GM20431 (cell line): Measurements from ENCODE around the gene CEP85.
"Not testable (repeated sequence)": the region's sequence is repeated elsewhere in the genome, so short reads cannot be mapped to it uniquely, and the experiment has no call there.

Experiments
- in situ Hi-C: fragments of 300-500 bp; cut with MseI, MboI; formaldehyde crosslinking; loops from one replicate; pipeline ENCODE4 v1.15.0; 2020; ENCODE audit warnings: low sequenced_read_pairs; ENCODE audit not compliant: unreplicated experiment

Gene CEP85

DNA sequence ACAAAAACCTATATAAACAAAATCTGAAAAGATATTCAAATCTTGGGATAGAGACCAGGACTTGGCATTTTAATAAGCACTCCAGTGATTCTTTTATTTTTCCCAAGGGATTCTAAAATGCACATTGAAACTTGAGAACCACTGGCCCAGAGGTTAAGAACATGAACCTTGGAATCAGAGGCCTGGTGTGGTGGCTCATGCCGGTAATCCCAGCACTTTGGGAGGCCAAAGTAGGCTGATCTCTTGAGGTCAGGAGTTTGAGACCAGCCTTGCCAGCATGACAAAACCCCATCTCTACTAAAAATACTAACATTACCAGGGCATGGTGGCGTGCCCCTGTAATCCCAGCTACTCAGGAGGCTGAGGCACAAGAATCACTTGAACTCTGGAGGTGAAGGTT lies 12.9 kb upstream of the CEP85 start:
- in situ Hi-C loops = no loop called here

DNA sequence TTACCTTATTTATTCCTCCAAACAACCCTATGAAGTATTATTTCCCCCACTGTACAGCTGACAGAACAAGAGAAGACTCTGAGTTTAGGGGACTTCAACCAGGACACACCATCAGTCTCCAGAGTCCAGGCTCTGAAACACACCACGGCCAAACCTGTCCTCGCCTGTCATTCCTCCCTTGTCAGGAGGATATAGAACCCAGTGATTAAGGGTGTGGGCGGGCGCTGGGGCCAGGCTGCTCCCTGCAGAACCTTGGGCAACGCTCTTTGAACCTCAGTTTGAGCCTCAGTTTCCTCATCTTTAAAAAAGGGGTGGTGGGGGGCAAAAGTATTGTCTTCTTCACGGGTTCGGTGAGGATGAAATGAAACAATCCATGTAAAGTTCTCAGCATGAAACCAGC lies 9.4 kb upstream of the CEP85 start:
- in situ Hi-C loops = no loop called here

DNA sequence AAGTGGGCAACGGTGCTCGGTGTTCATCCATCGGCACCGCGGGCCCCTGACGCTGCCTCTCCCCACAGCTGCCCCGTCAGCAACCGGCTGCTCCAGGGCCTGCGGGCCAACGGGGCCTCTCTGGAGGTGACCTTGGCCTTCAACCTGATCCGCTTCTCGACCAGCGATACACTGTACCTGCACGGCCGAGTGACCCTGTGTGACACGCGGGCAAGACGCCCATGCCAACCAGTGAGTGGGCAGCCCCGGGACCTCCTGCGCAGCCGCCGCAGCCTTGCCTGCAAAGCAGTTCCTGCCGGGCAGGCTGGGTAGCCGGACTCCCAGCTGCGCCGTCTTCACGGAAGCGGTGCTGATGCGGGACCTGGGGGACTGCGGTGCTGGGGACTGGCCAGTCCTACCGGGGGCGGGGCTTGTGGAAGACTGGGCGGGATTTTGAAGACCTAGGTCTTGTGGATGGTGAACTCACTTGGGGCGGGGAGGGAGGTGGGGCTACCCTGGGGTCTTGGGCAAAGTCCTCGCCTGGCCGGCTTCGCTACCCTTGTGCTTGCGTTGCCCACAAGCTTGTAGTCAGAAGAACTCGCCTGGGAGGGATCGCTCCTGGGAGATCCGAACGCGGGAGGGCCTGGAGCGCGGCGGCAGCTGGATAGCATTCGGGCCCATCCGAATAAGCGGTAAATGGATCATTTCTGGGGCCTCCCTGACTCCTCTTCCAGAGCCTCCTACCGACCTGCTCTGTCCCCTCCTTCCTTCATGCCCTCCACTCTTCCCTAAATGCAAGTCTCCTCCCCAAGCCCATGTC lies 8.8 kb upstream of the CEP85 start:
- in situ Hi-C loops = no loop called here

- in situ Hi-C loops = not testable (repeated sequence)
Measured at GRCh38 chr1:26230682-26231081, 3.3 kb upstream of the CEP85 start.

GRCh38 chr1:26234644-26235370 lies 807 bp downstream of the CEP85 start:
- in situ Hi-C loops = no loop called here

GRCh38 chr1:26237230-26237966 lies 3.4 kb downstream of the CEP85 start:
- in situ Hi-C loops = no loop called here

DNA sequence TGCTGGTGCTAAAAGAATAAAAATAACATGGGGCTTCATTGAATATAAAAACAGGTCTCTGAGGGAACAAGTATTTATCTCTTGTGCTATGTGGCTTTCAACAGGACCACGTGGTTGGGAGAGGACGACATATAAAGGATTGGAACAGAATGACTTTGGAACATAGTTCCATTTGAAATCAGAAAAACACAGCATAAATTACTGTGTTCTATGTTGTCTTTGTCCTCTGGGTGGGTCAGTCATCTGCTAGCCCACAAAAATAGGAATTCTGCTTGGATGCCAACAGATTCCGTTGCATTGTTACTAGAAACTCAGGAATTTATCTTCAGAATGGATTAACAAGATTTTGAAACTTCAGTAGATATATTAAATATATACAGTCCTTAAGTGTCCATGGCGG lies 5.9 kb downstream of the CEP85 start:
- in situ Hi-C loops = no loop called here

GRCh38 chr1:26252718-26253117 lies 18.7 kb downstream of the CEP85 start:
- in situ Hi-C loops = no loop called here

DNA sequence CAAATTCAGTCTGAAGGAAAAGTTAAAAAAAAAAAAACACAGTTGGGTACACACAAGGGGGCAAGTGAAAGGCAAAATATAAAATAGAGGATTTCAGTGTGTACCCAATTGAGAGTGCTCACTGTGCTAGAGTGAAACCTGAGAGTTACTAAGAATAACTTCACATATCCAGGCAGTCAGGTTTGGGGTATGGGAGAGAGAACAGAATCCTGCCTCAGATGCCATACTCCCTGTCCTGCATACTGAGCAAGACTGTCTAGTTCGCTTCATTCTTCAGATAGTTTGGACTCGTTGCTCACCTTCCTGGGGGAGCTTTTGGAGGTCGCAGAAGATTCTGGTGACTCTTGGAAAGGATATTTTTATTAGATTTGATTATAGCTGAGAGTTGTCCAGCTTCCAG lies 20.4 kb downstream of the CEP85 start:
- in situ Hi-C loops = no loop called here

- in situ Hi-C loops = no loop called here
Measured at GRCh38 chr1:26257222-26257621, 23.2 kb downstream of the CEP85 start.

DNA sequence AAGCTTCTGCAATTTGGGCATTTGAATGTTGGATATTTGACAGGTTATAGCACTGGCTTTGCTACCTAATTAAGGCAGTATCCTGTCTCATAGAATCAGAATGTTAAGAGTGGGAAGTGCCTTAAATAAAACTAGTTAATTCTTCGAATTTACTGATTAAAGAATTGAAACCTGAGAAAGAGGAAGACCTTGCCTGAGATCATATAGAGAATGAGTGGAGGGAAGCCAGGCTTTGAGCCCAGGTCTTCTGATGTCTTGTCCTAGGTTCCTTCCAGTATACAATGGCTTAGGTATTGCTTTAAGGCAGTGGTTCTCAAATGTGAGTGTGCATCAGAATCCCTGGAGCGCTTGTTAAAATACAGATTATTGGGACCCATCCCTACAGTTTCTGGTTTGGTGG lies 25.0 kb downstream of the CEP85 start:
- in situ Hi-C loops = no loop called here

- in situ Hi-C loops = no loop called here
Measured at GRCh38 chr1:26259578-26259977, 25.6 kb downstream of the CEP85 start.

DNA sequence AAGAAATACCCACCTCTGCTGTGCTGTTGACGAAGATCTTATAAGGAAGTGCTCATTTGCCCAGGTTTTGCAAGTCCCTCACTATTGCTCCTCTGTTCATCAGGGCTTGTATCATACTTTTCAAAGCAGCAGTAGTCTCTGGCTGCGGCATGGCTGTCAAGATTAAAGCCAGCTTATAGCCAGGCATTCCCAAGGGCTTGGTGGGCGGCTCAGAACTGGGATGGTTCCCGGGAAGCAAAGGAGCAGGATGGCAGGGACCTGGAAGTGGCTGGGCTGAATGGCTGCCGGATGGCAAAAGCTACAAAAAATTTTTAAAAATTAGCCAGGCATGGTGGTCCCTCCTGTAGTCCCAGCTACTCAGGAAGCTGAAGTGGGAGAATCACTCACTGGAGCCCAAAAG lies 29.2 kb downstream of the CEP85 start:
- in situ Hi-C loops = no loop called here

DNA sequence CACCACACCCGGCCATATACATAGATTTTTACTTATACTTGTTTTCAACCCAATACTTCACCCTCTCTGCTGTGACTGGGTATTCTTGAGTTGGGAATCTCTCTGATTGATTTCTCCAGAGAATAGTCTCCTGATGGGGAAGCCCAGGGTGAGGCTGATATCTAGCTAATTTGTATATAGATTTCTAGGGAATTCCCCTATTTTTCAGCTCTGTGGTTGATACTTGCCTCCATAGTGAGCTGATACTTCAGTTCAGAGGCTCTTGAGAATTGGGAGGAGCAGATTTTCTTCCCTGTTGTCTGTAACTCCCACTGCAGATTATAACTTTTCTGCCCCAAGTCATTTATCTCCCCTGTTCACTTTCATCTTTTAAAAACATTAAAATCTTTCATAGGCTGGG lies 31.4 kb downstream of the CEP85 start:
- in situ Hi-C loops = no loop called here

- in situ Hi-C loops = no loop called here
Measured at GRCh38 chr1:26268290-26269197, 34.5 kb downstream of the CEP85 start.

- in situ Hi-C loops = no loop called here
Measured at GRCh38 chr1:26269198-26269550, 35.2 kb downstream of the CEP85 start.

DNA sequence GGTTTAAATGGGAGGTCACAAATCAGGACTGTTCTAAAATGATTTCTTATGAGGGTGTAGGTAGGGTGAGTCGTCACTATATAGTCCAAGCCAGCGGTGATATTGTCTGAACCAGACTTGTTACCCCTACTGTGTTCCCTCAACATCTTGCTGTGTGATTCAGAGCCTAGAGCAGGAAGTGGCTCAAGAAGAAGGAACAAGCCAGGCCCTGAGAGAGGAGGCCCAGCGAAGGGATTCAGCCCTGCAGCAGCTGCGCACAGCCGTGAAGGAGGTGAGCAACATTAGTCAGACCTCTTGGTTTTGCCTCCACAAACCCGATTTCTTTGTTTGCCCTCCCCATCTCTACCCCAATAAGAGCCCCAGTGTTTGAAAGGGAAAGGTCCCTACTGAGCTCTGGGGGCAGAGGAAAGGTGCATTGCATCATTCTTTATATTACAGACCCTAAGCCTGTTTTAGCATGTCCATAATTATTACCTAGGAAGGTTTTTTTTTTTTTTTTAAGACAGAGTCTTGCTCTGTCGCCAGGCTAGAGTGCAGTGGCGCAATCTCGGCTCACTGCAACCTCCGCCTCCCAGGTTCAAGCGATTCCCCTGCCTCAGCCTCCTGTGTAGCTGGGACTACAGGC lies 40.9 kb downstream of the CEP85 start:
- in situ Hi-C loops = no loop called here

- in situ Hi-C loops = no loop called here
Measured at GRCh38 chr1:26275580-26276431, 41.8 kb downstream of the CEP85 start.

- in situ Hi-C loops = no loop called here
Measured at GRCh38 chr1:26276432-26276838, 42.4 kb downstream of the CEP85 start.
